OCI-LY3 (cell line): ENCODE measurements around the gene MIB2.

Experiments
- CTCF ChIP-seq: fragments of 200-600, 300-600 bp; sonication (generic); IDR thresholded peaks from 2 replicates; pipeline ENCODE4 v1.5.1; 2014; ENCODE audit warnings: antibody characterized with exemption, low read length, low read depth
- EZH2phosphoT487 ChIP-seq: fragments of 200-600 bp; shearing (Covaris generic); IDR thresholded peaks from 2 replicates; pipeline ENCODE4 v1.6.1; 2018; ENCODE audit warnings: antibody characterized with exemption, mixed run types, low read depth

- TF ChIP-seq CTCF (no peak), EZH2phosphoT487 (no peak)
Measured at GRCh38 chr1:1626207-1627141, 11.2 kb downstream of the MIB2 start.
